Ascending aorta (tissue), 2 donors: Measurements from ENCODE around the gene PPIA. TPM values are rescaled to one million over a fixed set of nuclear protein-coding genes. Genes with fewer than 3 reads are reported as not detected.
"Not testable (repeated sequence)": the region's sequence is repeated elsewhere in the genome, so short reads cannot be mapped to it uniquely, and the experiment has no call there.

Source experiments
- DNase-seq, 2 donors: peaks; one replicate each; pipeline ENCODE4 v3.0.0-alpha.2; 2019; ENCODE audit warnings: low spot score in 2 of 2
- H3K27ac ChIP-seq, 2 donors: fragments of 200-600 bp; sonication (generic); one replicate each; pipeline ENCODE4 v1.5.1; 2016 to 2017; ENCODE audit warnings: mild to moderate bottlenecking in 1 of 2
- H3K27me3 ChIP-seq: fragments of 200-600 bp; sonication (generic); one replicate; pipeline ENCODE4 v1.5.1; 2017
- H3K36me3 ChIP-seq, 2 donors: fragments of 200-600 bp; sonication (generic); one replicate each; pipeline ENCODE4 v1.5.1; 2016
- H3K4me1 ChIP-seq, 2 donors: fragments of 200-600 bp; sonication (generic); one replicate each; pipeline ENCODE4 v1.5.1; 2016 to 2017; ENCODE audit warnings: mild to moderate bottlenecking in 1 of 2
- H3K4me3 ChIP-seq, 2 donors: fragments of 200-600 bp; sonication (generic); one replicate each; pipeline ENCODE4 v1.5.1; 2016 to 2017; ENCODE audit warnings: mild to moderate bottlenecking in 1 of 2
- H3K9me3 ChIP-seq, 2 donors: fragments of 200-600 bp; sonication (generic); one replicate each; pipeline ENCODE4 v1.5.1; 2016
- CTCF ChIP-seq, 3 experiments: fragments of 200-600 bp in 2 of 3; fragments of 450-650 bp in 1 of 3; sonication (generic) in 2 of 3; IDR thresholded peaks; one replicate each; pipeline ENCODE4 v1.5.1; 2016 to 2019; ENCODE audit warnings: antibody characterized with exemption in 3 of 3, mild to moderate bottlenecking in 1 of 3, moderate library complexity in 1 of 3
- intact Hi-C: fragments of 100-400 bp; cut with DNase I; formaldehyde crosslinking; loops from one replicate; pipeline ENCODE4 v1.15.1; 2023
- total RNA-seq: library from RNA; depleted of rRNA; stranded (reverse); fragments of >200 nt; gene quantifications from one replicate; pipeline ENCODE4 v1.1.0, GENCODE V29; 2016

Gene PPIA
- total RNA-seq, 1 donor from 2014 or later: 945 TPM

GRCh38 chr7:44801890-44802289 is 5.4 kb downstream of the PPIA start:
- intact Hi-C loops: no loop called here
- Histone ChIP-seq H3K4me1 (peaks cover 0 to 14% of the 10 kb centered on the region in 2 donors), H3K9me3 (no peaks in the 10 kb centered on the region), H3K27ac (no peak overlapping the region), H3K27me3 (no peaks in the 10 kb centered on the region), H3K36me3 (peaks cover 52 to 66% of the 10 kb centered on the region in 2 donors), H3K4me3 (no peak overlapping the region)
- no peak for TF ChIP-seq CTCF (IDR thresholded peaks at IDR 0.05)
- no peak for DNase-seq

- no peaks in the 10 kb centered on the region for H3K27me3 ChIP-seq
- DNase-seq: no peak
- peaks cover 0 to 14% of the 10 kb centered on the region in 2 donors for H3K4me1 ChIP-seq
- no peak for TF ChIP-seq CTCF (IDR thresholded peaks at IDR 0.05)
- intact Hi-C loops: no loop called here
- no peak overlapping the region for H3K27ac ChIP-seq
- H3K9me3 ChIP-seq: no peaks in the 10 kb centered on the region
- H3K36me3 ChIP-seq: peaks cover 52 to 66% of the 10 kb centered on the region in 2 donors
- H3K4me3 ChIP-seq: no peak overlapping the region
Observed at GRCh38 chr7:44802418-44803025, 6.0 kb downstream of the PPIA start.

GRCh38 chr7:44803828-44804519 is 7.5 kb downstream of the PPIA start:
- peaks cover 52 to 63% of the 10 kb centered on the region in 2 donors for H3K36me3 ChIP-seq

GRCh38 chr7:44805950-44806349 is 9.5 kb downstream of the PPIA start:
- no peak for DNase-seq
- Histone ChIP-seq H3K4me1 (no peaks in the 10 kb centered on the region), H3K27ac (no peak overlapping the region), H3K4me3 (no peak overlapping the region), H3K36me3 (peaks cover 36 to 43% of the 10 kb centered on the region in 2 donors), H3K27me3 (no peaks in the 10 kb centered on the region), H3K9me3 (no peaks in the 10 kb centered on the region)
- intact Hi-C loops: no loop called here
- no peak for TF ChIP-seq CTCF (IDR thresholded peaks at IDR 0.05)

More at GRCh38 chr7:44803828-44804519, 7.5 kb downstream of the PPIA start:
- H3K27me3 ChIP-seq, intact Hi-C loops, DNase-seq, H3K27ac ChIP-seq, H3K4me3 ChIP-seq, H3K9me3 ChIP-seq, H3K4me1 ChIP-seq: not testable (repeated sequence)

- no peak for TF ChIP-seq CTCF (IDR thresholded peaks at IDR 0.05)
Observed at GRCh38 chr7:44808914-44809393, 12.5 kb downstream of the PPIA start.

GRCh38 chr7:44811093-44811492 is 14.6 kb downstream of the PPIA start:
- Histone ChIP-seq H3K4me1 (no peaks in the 10 kb centered on the region), H3K27me3 (no peaks in the 10 kb centered on the region), H3K27ac (no peak overlapping the region), H3K4me3 (no peak overlapping the region), H3K9me3 (no peaks in the 10 kb centered on the region), H3K36me3 (no peaks in the 10 kb centered on the region)
- no peak for TF ChIP-seq CTCF (IDR thresholded peaks at IDR 0.05)
- DNase-seq: no peak
- intact Hi-C loops: no loop called here

More at GRCh38 chr7:44808914-44809393, 12.5 kb downstream of the PPIA start:
- DNase-seq: no peak
- Histone ChIP-seq H3K4me1 (no peaks in the 10 kb centered on the region), H3K27ac (no peak overlapping the region), H3K4me3 (no peak overlapping the region), H3K27me3 (no peaks in the 10 kb centered on the region), H3K9me3 (no peaks in the 10 kb centered on the region), H3K36me3 (peaks cover 10 to 13% of the 10 kb centered on the region in 2 donors)
- intact Hi-C loops: no loop called here
